SH-SY5Y (cell line): Measurements from ENCODE around the gene FAM83F.

Experiments
- GATA2 ChIP-seq: IDR thresholded peaks from 2 replicates; pipeline ENCODE4 v1.6.1; 2011; ENCODE audit warnings: mild to moderate bottlenecking, low read depth, low read length
- GATA3 ChIP-seq: IDR thresholded peaks from 2 replicates; pipeline ENCODE4 v1.6.1; 2011; ENCODE audit warnings: low read depth, mild to moderate bottlenecking, low read length, moderate library complexity

The FAM83F gene

GRCh38 chr22:40039482-40040115, 44.8 kb downstream of the FAM83F start:
- TF ChIP-seq GATA2, result no peak
- no peak for TF ChIP-seq GATA3

GRCh38 chr22:40040927-40041326, 46.2 kb downstream of the FAM83F start:
- TF ChIP-seq GATA2 (peak; percentile 62; the same call in 1 of the 2 replicates), GATA3 (no peak)

GRCh38 chr22:40041366-40042137, 46.8 kb downstream of the FAM83F start:
- no peak for TF ChIP-seq GATA2
- no peak for TF ChIP-seq GATA3

GRCh38 chr22:40042312-40042711, 47.6 kb downstream of the FAM83F start:
- no peak for TF ChIP-seq GATA2
- no peak for TF ChIP-seq GATA3

GRCh38 chr22:40043081-40043480, 48.3 kb downstream of the FAM83F start:
- TF ChIP-seq GATA2 (no peak), GATA3 (no peak)

- TF ChIP-seq GATA3 (no peak), GATA2 (no peak)
Observed at GRCh38 chr22:40043793-40044101, 49.0 kb downstream of the FAM83F start.

- TF ChIP-seq GATA2, result no peak
- TF ChIP-seq GATA3, result no peak
Observed at GRCh38 chr22:40044102-40044869, 49.5 kb downstream of the FAM83F start.

- TF ChIP-seq GATA2, result no peak
- TF ChIP-seq GATA3, result no peak
Observed at GRCh38 chr22:40044870-40045834, 50.4 kb downstream of the FAM83F start.

GRCh38 chr22:40046126-40046525, 51.4 kb downstream of the FAM83F start:
- no peak for TF ChIP-seq GATA2
- TF ChIP-seq GATA3, result no peak

GRCh38 chr22:40050258-40050657, 55.5 kb downstream of the FAM83F start:
- TF ChIP-seq GATA3 (no peak), GATA2 (no peak)

GRCh38 chr22:40051322-40051721, 56.6 kb downstream of the FAM83F start:
- TF ChIP-seq GATA3, result no peak
- TF ChIP-seq GATA2, result no peak

- TF ChIP-seq GATA2 (no peak), GATA3 (no peak)
Observed at GRCh38 chr22:40053460-40053859, 58.7 kb downstream of the FAM83F start.

GRCh38 chr22:40054486-40054885, 59.7 kb downstream of the FAM83F start:
- TF ChIP-seq GATA3 (no peak), GATA2 (no peak)
